Stimulated activated CD8-positive, alpha-beta memory T cell treated with anti-CD3 and anti-CD28 coated beads, Interleukin-2, amount 100 ng/mL, for 1 hour (primary cell): ENCODE data around the gene KCNJ9.

ENCODE experiments used
- DNase-seq, 2 donors: peaks; one replicate each; pipeline ENCODE4 v3.0.0-alpha.2; 2020; ENCODE audit warnings: low read depth in 2 of 2

KCNJ9 gene

DNA sequence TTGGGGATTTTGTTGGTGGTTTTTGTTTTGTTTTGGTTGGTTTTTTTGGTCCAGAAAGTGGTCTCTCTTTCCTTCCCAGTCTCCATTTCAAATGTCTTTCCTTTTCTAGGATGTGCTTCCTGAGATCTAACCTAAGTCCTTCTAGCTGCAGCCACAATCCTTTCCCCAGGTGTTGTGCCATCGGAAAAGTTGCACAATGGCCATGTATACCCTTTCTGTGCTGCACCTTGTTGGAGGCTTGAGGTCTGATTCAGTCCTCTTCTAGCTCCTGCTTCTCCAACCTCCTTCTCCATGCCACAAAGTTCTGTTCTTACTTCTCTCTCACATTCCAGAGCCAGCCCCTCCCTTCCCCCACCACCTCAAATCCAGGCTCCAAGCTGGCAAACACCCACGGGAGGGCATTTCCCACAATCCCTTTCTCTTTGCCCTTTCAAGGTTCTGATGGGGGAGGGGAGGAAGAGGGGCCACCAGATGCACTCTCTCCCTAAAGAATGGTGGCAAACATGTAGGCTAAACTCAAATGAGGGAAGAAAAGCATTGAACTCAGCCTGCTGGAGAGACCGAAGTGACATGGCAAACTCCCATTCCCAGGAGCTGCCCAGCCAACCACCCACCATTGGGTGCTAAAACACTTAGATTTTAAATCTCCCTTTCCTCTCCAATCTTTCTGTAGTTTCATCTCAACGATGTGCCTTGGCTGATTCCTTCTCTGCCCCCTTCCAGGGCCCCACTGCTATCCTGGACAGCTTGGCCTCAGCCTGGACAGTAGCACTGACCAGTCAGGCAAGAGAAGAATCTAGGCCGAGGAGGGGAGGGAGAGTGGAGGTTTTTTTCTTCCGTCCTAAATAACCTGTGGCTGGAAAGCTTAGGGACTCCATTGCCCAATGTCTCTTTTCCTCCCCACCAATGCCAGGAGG lies 14.3 kb upstream of the KCNJ9 start:
- DNase-seq = no peak

DNA sequence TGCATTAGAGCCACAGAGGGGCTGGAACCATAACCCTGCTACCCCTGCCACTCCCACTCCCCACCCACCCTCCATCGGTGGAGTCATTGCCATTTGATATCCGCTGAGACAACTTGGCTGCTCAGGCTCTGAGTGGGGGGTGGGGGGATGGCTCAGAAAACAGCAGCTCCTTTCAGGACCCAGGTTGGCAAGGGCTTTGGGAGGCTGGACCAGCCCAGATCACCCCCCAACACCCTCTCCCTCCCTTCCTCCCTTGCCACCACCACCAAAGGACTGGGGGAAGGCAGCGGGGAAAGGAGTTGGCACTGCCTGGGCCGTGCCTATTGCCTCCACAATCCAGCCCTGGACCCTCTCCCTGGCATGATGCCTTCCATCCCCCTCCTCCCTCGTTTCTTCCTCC lies 13.1 kb upstream of the KCNJ9 start:
- no peak for DNase-seq

GRCh38 chr1:160069460-160070231 lies 11.7 kb upstream of the KCNJ9 start, which contains the start of gene KCNJ10:
Gene KCNJ10, minus strand, starts transcription at chr1:160070160. Its CDS starts 27,628 bp downstream, at chr1:160042532.
- no peak for DNase-seq

GRCh38 chr1:160070243-160071163 lies 10.8 kb upstream of the KCNJ9 start:
- peak; percentile 33 to 67 for DNase-seq

GRCh38 chr1:160071289-160071688 lies 10.0 kb upstream of the KCNJ9 start:
- DNase-seq = no peak

- DNase-seq = no peak
Measured at GRCh38 chr1:160074865-160075264, 6.5 kb upstream of the KCNJ9 start.

- DNase-seq = no peak
Measured at GRCh38 chr1:160075836-160076235, 5.5 kb upstream of the KCNJ9 start.

- no peak for DNase-seq
Measured at GRCh38 chr1:160076295-160076694, 5.0 kb upstream of the KCNJ9 start.

DNA sequence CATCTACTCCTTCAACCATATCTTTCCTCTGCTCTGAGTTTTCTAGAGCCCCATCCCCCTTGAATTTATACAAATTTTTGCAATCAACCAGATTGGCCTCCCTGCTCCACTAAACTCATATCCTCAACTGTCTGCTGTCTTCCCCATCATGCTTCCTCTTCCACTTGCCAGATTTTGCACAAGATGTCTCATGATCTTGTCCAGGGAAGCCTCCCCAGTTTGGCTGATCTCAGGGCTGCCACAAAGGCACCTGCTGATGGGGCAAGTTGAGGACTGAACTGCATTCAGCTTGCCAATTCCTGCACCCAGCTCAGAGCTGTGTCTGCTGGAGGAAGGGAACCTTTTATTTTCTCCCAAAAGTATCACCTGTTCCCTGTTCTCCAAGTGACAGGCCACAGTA lies 3.9 kb upstream of the KCNJ9 start:
- DNase-seq = no peak

- no peak for DNase-seq
Measured at GRCh38 chr1:160078512-160079195, 2.7 kb upstream of the KCNJ9 start.

GRCh38 chr1:160079448-160079847 lies 1.9 kb upstream of the KCNJ9 start:
- DNase-seq = no peak

DNA sequence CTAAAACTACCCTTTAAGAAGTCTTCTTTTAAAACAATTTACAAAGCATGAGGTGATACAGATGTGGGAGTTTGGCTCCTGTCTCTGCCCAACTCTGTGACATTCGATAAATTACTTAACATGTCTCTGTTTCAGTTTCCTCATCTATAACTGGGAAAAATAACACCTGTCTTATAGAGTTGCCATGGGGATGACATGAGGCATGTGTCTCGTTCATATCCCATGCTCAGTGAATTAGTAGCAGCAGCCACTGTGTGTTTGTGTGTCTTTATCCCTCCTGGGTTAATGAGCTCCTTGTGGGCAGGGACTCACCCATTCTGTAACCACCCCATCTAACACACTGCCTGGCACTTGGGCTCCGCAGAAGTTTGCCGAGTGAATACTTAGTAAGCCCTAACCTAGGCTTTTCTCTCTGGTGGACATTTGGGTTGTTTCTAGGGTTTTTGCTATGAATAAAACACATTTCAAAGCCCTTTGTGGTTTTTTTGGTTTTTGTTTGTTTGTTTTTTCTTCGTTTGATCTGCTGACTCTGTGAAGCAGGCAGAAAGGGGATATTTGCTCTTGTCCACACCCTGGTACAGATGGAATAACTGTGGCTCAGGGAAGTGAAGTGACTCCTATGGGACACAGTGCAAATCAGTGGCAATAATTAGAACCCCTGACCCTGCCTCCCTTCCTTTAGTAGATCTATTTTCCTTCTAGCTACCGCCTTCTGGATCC lies 797 bp upstream of the KCNJ9 start:
- DNase-seq = no peak

GRCh38 chr1:160082487-160082886 lies 1.1 kb downstream of the KCNJ9 start:
- DNase-seq = no peak

- no peak for DNase-seq
Measured at GRCh38 chr1:160082926-160083325, 1.6 kb downstream of the KCNJ9 start.

DNA sequence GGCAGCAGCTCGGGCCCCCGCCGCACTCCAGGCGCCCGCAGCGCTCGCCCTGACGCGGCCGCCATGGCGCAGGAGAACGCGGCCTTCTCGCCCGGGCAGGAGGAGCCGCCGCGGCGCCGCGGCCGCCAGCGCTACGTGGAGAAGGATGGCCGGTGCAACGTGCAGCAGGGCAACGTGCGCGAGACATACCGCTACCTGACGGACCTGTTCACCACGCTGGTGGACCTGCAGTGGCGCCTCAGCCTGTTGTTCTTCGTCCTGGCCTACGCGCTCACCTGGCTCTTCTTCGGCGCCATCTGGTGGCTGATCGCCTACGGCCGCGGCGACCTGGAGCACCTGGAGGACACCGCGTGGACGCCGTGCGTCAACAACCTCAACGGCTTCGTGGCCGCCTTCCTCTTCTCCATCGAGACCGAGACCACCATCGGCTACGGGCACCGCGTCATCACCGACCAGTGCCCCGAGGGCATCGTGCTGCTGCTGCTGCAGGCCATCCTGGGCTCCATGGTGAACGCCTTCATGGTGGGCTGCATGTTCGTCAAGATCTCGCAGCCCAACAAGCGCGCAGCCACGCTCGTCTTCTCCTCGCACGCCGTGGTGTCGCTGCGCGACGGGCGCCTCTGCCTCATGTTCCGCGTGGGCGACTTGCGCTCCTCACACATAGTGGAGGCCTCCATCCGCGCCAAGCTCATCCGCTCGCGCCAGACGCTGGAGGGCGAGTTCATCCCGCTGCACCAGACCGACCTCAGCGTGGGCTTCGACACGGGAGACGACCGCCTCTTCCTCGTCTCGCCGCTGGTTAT lies 2.8 kb downstream of the KCNJ9 start:
- DNase-seq = peak; percentile 42 to 55

- DNase-seq = no peak
Measured at GRCh38 chr1:160084771-160085321, 3.5 kb downstream of the KCNJ9 start.

DNA sequence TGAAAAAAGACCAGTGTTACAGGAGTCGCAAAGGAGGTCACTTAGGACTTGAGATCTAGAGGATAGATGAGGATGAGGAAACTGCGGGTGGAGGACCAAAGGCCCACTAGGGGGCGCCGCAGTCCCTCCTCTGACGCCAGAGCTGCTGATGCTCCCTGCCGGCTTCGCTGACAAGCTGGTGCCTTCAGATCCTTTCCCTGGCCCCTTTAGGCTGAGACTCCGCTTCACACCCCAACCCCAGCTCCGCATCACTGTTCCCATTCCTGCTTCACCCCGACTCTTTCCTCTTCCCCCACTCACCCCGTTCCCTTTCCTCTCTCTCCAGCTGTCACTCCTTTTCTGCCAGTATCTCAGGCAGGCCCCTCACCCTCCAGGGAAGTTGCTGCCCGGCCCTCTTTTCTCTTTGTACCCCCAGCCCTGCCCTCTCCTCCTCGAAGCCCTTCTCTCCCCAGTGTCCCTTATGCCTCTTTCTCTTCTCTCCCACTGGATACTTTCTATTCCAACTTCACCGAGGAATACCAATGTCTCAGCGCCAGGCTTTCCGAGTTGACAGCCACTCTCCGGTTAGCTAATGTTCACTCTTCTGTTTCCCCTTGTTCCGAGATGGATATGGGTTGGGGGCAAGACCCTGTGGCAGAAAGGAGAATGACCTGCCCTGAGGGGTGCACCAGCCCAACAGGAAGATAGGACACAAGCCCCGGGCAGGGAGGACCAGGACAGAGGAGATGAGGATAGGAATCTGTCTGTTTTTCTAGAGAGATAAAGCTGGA lies 4.5 kb downstream of the KCNJ9 start:
- peak; percentile 54 to 63 for DNase-seq

- DNase-seq = no peak
Measured at GRCh38 chr1:160086456-160086892, 5.1 kb downstream of the KCNJ9 start.
